Lower leg skin (tissue), 3 donors: ENCODE data around the gene TFPI.

ENCODE experiments used
- CTCF ChIP-seq, 3 donors: fragments of 450-650 bp; IDR thresholded peaks; one replicate each; pipeline ENCODE4 v1.5.1; 2016; ENCODE audit warnings: antibody characterized with exemption in 3 of 3, mild to moderate bottlenecking in 3 of 3, moderate library complexity in 2 of 3
- POLR2A ChIP-seq, 2 donors: fragments of 450-650 bp; IDR thresholded peaks; one replicate each; pipeline ENCODE4 v1.6.1; 2016 to 2017; ENCODE audit warnings: antibody characterized with exemption in 2 of 2, mild to moderate bottlenecking in 1 of 2, moderate library complexity in 1 of 2

DNA sequence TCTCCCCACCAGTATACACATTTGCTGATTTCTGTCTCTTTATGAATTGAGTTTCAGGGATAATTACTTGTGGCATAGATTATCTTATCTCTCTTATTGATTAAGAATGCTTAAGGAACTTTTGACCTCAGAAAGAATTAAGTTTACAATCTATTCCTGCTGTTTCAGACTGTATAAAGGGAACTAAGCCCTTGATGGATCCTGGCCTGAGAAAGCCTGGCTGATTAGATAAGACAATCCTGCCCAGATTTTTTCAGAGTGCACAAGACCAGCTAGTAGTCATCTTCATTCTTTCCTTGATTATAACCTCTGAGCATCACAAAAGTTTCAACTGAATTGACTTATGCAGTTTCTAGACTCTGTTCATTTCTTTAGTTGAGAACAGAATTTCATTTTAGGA, 22.7 kb upstream of the TFPI start:
- no peak for TF ChIP-seq CTCF (IDR thresholded peaks at IDR 0.05)
- TF ChIP-seq POLR2A (IDR thresholded peaks at IDR 0.05) = no peak
